Measurements from ENCODE around the gene BMP2. TPM values are rescaled to one million over a fixed set of nuclear protein-coding genes. Genes with fewer than 3 reads are reported as not detected.

BMP2 gene
- total RNA-seq (10 to 100 TPM in 1 of 2 donors, 1 to 10 TPM in 1; 8.7 to 10.1 TPM), polyA plus RNA-seq (ENCODE audit: insufficient read length in 2 of 2) (1 to 10 TPM; 6.2 to 6.9 TPM)
- long read RNA-seq, donor 1, partial matches to known transcripts: 0 of 1 reads
- long read RNA-seq, donor 1, other reads (novel, unspliced or antisense): 0 of 1 reads
- long read RNA-seq, donor 2: 0 reads
- long read RNA-seq, donor 3, partial matches to known transcripts: 0 of 1 reads
- long read RNA-seq, donor 3, other reads (novel, unspliced or antisense): 0 of 1 reads
- long read RNA-seq, donor 4, transcript BMP2-201 (3 exons, 3,601 nt): major isoform, 8 of 15 reads
- long read RNA-seq, donor 4, partial matches to known transcripts: 7 of 15 reads
- long read RNA-seq, donor 4, other reads (novel, unspliced or antisense): 0 of 15 reads

DNA sequence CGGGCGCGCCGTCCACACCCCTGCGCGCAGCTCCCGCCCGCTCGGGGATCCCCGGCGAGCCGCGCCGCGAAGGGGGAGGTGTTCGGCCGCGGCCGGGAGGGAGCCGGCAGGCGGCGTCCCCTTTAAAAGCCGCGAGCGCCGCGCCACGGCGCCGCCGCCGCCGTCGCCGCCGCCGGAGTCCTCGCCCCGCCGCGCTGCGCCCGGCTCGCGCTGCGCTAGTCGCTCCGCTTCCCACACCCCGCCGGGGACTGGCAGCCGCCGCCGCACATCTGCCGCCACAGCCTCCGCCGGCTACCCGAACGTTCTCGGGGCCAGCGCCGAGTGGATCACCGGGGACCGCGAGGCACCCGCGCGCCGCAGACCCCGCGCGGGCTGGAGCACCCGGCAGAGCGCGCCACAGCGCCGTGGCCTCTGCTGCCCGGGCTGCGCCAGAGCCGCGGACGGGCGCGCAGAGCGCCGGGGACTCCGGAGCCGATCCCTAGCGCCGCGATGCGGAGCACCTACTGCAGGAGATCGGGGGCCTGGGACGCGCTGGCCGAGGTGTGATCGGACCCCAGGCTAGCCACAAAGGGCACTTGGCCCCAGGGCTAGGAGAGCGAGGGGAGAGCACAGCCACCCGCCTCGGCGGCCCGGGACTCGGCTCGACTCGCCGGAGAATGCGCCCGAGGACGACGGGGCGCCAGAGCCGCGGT lies at the start of gene BMP2:
TSS of gene BMP2 (plus strand) at position 151 of the 692 bp plus-strand sequence. CDS start 2,441 bp downstream, outside the sequence.
- Histone ChIP-seq H3K4me1 (ENCODE audit: control insufficient read depth, insufficient read depth, low read length) (peaks cover 23% of the 10 kb centered on the region), H3K27me3 (ENCODE audit: control insufficient read depth, insufficient read depth, low read length) (peaks cover 9% of the 10 kb centered on the region), H3K36me3 (ENCODE audit: control insufficient read depth, insufficient read depth, low read length) (no peaks in the 10 kb centered on the region), H3K9me3 (ENCODE audit: control insufficient read depth, insufficient read depth, low read length) (no peaks in the 10 kb centered on the region), H3K4me3 (ENCODE audit: low read depth, low read length) (peak within 1 kb of the TSS; percentile 69), H3K27ac (ENCODE audit: low read depth, low read length) (peak within 1 kb of the TSS; percentile 48)
- DNase-seq (ENCODE audit: low read depth in 4 of 6, low spot score in 6 of 6): peak in 3 of 6 donors; percentile 40 to 84 (median 80)
- under 1% methylated on average over 112 of the region's 112 CpGs for WGBS (ENCODE audit: insufficient coverage)

DNA sequence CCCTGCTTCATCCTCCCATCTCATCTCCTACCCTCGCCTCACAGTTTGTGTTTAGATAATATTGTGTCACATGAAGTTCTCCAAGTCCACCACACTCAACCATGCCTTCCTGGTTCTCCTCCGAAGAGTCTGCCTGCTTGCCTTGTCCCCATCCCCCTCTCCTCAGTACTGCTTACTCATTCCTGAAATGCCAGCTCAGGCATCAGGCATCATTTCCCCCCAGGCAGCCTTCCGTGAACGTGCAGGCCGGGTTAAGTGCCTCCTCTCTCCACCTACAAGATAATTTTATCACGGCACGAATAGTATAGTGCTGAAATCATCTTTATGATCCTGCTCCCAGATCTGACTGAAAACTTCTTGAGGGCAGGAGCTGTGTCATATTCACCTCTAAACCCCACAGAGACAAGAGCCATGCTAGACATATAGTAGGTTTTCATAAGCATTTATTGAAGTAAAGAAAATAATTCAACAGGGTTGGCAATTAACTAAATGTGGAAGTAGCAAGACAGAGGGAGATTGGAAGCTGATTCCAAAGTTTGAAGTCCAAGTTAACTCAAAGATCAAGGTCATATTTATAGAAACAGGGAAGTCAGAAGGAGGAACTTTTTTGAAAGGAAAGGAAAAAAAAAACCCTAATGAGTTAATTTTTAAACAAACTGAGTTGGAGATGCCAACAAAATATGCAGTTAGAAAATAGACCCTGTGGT lies 48.7 kb upstream of the BMP2 start:
- WGBS (ENCODE audit: insufficient coverage): 87% methylated on average over 6 of the region's 7 CpGs
- Histone ChIP-seq H3K27ac (ENCODE audit: low read depth, low read length) (no peak overlapping the region), H3K9me3 (ENCODE audit: control insufficient read depth, insufficient read depth, low read length) (no peaks in the 10 kb centered on the region), H3K4me3 (ENCODE audit: low read depth, low read length) (no peak overlapping the region), H3K4me1 (ENCODE audit: control insufficient read depth, insufficient read depth, low read length) (no peaks in the 10 kb centered on the region), H3K36me3 (ENCODE audit: control insufficient read depth, insufficient read depth, low read length) (no peaks in the 10 kb centered on the region), H3K27me3 (ENCODE audit: control insufficient read depth, insufficient read depth, low read length) (no peaks in the 10 kb centered on the region)
- DNase-seq (ENCODE audit: low read depth in 4 of 6, low spot score in 6 of 6): no peak

DNA sequence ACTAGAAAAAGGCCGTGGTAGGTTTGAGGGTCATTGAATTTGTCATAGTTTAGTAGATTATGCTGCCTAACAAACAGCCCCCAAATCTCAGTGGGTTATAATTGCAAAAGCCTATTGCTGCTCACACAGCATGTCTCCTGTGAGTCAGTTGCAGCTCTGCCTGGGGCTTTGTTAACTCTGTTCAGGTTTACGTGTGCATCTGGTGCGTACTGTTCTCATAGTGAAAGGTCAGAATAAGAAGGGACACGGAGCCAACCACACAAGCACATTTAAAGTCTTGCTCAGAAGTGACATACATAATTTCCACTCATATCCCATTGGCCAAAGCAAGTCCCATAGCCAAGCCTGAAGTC lies 48.1 kb upstream of the BMP2 start:
- Histone ChIP-seq H3K9me3 (ENCODE audit: control insufficient read depth, insufficient read depth, low read length) (no peaks in the 10 kb centered on the region), H3K4me1 (ENCODE audit: control insufficient read depth, insufficient read depth, low read length) (no peaks in the 10 kb centered on the region), H3K4me3 (ENCODE audit: low read depth, low read length) (no peak overlapping the region), H3K27me3 (ENCODE audit: control insufficient read depth, insufficient read depth, low read length) (no peaks in the 10 kb centered on the region), H3K36me3 (ENCODE audit: control insufficient read depth, insufficient read depth, low read length) (no peaks in the 10 kb centered on the region), H3K27ac (ENCODE audit: low read depth, low read length) (no peak overlapping the region)
- WGBS (ENCODE audit: insufficient coverage): no CpG with 5 or more reads among the region's 4 CpGs
- no peak for DNase-seq (ENCODE audit: low read depth in 4 of 6, low spot score in 6 of 6)

DNA sequence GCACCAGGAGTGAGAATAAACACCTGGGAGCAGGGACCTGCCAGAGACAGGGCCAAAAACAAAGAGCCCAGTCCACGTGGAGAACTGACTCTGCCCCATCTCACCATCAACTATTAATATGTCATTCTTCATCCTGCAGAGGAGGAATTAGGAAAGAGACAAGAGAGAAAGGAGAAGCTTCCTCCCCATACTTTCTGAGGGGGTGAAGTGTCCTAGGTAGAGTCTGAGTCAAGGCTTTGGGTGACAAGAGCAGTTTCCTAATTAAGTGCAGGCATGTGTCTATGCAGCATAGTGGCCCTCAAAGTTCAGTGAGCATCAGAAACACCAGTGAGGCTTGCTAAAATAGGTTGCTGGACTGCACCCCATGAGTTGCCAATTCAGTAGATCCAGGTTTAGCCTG lies 40.7 kb upstream of the BMP2 start:
- DNase-seq (ENCODE audit: low read depth in 4 of 6, low spot score in 6 of 6): no peak
- no CpG with 5 or more reads among the region's 1 CpG for WGBS (ENCODE audit: insufficient coverage)
- Histone ChIP-seq H3K27ac (ENCODE audit: low read depth, low read length) (no peak overlapping the region), H3K36me3 (ENCODE audit: control insufficient read depth, insufficient read depth, low read length) (no peaks in the 10 kb centered on the region), H3K27me3 (ENCODE audit: control insufficient read depth, insufficient read depth, low read length) (no peaks in the 10 kb centered on the region), H3K4me1 (ENCODE audit: control insufficient read depth, insufficient read depth, low read length) (no peaks in the 10 kb centered on the region), H3K9me3 (ENCODE audit: control insufficient read depth, insufficient read depth, low read length) (no peaks in the 10 kb centered on the region), H3K4me3 (ENCODE audit: low read depth, low read length) (no peak overlapping the region)

DNA sequence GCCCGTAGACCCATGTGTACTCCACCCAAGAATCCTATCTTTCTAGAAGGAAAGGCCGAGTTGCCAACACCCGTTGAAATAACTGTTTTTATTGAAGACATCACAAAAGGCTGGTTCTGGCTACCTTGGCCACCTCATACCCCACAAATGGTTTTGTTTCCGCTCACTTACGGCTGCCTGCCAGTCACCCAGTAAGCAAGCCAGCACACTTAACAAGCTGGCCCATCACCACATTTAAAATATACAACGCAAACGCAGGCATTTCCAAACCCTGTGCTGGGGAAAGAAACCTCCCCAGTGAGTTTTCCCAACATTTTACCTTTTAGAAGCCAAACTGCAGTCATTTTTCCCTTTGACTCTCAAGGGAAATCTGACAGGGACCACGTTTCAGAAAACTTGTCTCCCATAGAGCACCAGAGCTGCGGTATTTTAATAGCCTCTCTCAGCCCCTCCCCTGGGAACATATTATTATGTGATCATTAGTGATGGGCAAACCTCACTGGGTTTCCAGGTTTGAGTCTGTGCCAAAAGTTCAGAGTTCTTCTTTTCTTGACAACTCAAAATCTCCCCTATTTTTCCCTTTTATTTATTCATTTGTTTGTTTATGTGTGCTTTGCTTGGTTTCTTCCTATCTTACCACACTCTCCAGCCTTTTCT lies 36.7 kb upstream of the BMP2 start:
- Histone ChIP-seq H3K27me3 (ENCODE audit: control insufficient read depth, insufficient read depth, low read length) (no peaks in the 10 kb centered on the region), H3K4me1 (ENCODE audit: control insufficient read depth, insufficient read depth, low read length) (no peaks in the 10 kb centered on the region), H3K9me3 (ENCODE audit: control insufficient read depth, insufficient read depth, low read length) (peaks cover 2% of the 10 kb centered on the region), H3K36me3 (ENCODE audit: control insufficient read depth, insufficient read depth, low read length) (no peaks in the 10 kb centered on the region), H3K27ac (ENCODE audit: low read depth, low read length) (no peak overlapping the region), H3K4me3 (ENCODE audit: low read depth, low read length) (no peak overlapping the region)
- WGBS (ENCODE audit: insufficient coverage): 86% methylated on average over 7 of the region's 9 CpGs
- DNase-seq (ENCODE audit: low read depth in 4 of 6, low spot score in 6 of 6): peak in 1 of 6 donors; percentile 83

DNA sequence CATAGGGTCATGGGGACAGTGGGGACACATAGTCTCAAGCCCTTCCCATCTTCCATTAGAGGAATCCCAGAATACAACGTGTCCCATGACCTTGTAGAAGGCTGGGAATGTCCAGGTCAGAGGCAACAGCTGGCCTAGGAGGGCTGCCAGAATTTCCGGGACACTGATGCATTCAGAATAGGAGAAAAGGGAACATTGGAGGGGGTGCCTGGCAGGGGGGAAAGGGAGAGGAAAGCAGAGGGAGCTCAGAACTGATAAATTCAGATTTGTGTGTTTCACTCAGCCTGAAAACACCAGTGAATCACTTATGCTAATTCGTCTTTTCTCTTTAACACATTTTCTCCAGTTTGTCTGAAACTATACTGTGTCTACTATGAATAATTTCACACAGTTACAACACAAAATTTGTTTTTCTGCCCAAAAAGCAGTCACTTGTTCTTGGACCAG lies 35.5 kb upstream of the BMP2 start:
- Histone ChIP-seq H3K9me3 (ENCODE audit: control insufficient read depth, insufficient read depth, low read length) (peaks cover 2% of the 10 kb centered on the region), H3K27me3 (ENCODE audit: control insufficient read depth, insufficient read depth, low read length) (no peaks in the 10 kb centered on the region), H3K4me3 (ENCODE audit: low read depth, low read length) (no peak overlapping the region), H3K27ac (ENCODE audit: low read depth, low read length) (no peak overlapping the region), H3K4me1 (ENCODE audit: control insufficient read depth, insufficient read depth, low read length) (no peaks in the 10 kb centered on the region), H3K36me3 (ENCODE audit: control insufficient read depth, insufficient read depth, low read length) (no peaks in the 10 kb centered on the region)
- WGBS (ENCODE audit: insufficient coverage): 25% methylated on average over 2 of the region's 3 CpGs
- peak in 4 of 6 donors; percentile 9 to 84 (median 15) for DNase-seq (ENCODE audit: low read depth in 4 of 6, low spot score in 6 of 6)

DNA sequence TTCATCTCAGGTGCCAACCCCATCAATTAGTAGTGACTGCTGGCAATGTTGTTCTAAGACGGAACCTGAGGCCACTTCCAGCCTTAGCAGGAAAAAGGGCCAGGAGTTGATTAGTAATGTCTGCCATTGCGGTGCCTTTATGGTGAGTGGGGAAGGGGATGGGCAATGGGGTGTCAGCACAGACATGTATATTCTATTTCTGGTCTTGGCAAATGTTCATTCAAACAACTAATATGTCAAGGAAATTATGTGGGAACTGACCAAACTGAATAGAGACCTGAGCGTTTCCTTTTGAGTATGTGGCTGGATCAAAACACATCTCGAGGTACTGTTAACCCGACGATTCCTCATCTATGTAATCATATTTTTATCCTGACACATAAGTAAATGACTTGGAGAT lies 34.6 kb upstream of the BMP2 start:
- H3K36me3 ChIP-seq (ENCODE audit: control insufficient read depth, insufficient read depth, low read length): no peaks in the 10 kb centered on the region
- no peaks in the 10 kb centered on the region for H3K27me3 ChIP-seq (ENCODE audit: control insufficient read depth, insufficient read depth, low read length)
- no CpG with 5 or more reads among the region's 6 CpGs for WGBS (ENCODE audit: insufficient coverage)
- H3K9me3 ChIP-seq (ENCODE audit: control insufficient read depth, insufficient read depth, low read length): peaks cover 2% of the 10 kb centered on the region
- no peaks in the 10 kb centered on the region for H3K4me1 ChIP-seq (ENCODE audit: control insufficient read depth, insufficient read depth, low read length)
- no peak overlapping the region for H3K4me3 ChIP-seq (ENCODE audit: low read depth, low read length)
- DNase-seq (ENCODE audit: low read depth in 4 of 6, low spot score in 6 of 6): no peak
- H3K27ac ChIP-seq (ENCODE audit: low read depth, low read length): no peak overlapping the region

DNA sequence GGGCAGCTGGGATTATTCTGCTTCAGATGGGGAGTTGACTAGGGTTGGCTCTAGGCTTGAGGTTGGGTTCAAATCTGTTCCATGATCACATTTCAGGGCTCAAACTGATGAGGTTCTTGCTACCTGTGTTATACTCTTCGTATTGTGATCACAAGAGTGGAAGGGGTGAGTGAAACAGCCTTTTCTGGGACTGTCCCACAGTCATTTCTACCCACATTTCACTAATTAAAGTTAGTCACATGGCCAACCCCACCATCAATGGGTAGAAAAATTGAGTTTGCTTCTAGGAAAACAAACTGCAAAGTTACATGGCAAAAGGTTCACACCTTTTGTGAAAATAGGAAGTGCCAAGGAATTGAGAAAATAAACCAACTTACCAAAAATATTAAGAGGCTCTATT lies 33.5 kb upstream of the BMP2 start:
- no peaks in the 10 kb centered on the region for H3K4me1 ChIP-seq (ENCODE audit: control insufficient read depth, insufficient read depth, low read length)
- WGBS (ENCODE audit: insufficient coverage): no CpG with 5 or more reads among the region's 1 CpG
- no peaks in the 10 kb centered on the region for H3K36me3 ChIP-seq (ENCODE audit: control insufficient read depth, insufficient read depth, low read length)
- peaks cover 2% of the 10 kb centered on the region for H3K9me3 ChIP-seq (ENCODE audit: control insufficient read depth, insufficient read depth, low read length)
- H3K27ac ChIP-seq (ENCODE audit: low read depth, low read length): no peak overlapping the region
- DNase-seq (ENCODE audit: low read depth in 4 of 6, low spot score in 6 of 6): no peak
- no peak overlapping the region for H3K4me3 ChIP-seq (ENCODE audit: low read depth, low read length)
- no peaks in the 10 kb centered on the region for H3K27me3 ChIP-seq (ENCODE audit: control insufficient read depth, insufficient read depth, low read length)
